H1 (cell line): ENCODE results near the gene LRBA. TPM values are rescaled to one million over a fixed set of nuclear protein-coding genes. Genes with fewer than 3 reads are reported as not detected.
A peak's percentile ranks its signal among the peaks of the same experiment; 100 is the strongest.

Experiments
- CTCF ChIA-PET: fragments of 300-600 bp; sonication (Branson Sonifier 250); formaldehyde crosslinking; loops from one replicate; lab custom pipeline; 2021; ENCODE audit not compliant: partially characterized antibody; lab: Charles Lee
- POLR2A ChIA-PET: fragments of 300-600 bp; sonication (Branson Sonifier 250); formaldehyde crosslinking; loops from one replicate; lab custom pipeline; 2021; ENCODE audit warnings: inconsistent platforms; ENCODE audit not compliant: partially characterized antibody; lab: Charles Lee
- DNase-seq, 2 experiments: peaks; one replicate each; pipeline versions ENCODE4 v3.0.0 to v3.0.0-alpha.2; 2010 to 2022; ENCODE audit warnings: low spot score in 2 of 2, low read depth in 1 of 2, mixed read lengths in 1 of 2
- FAIRE-seq: peaks from 2 replicates; lab custom pipeline; 2011; peaks lifted over from hg19 to GRCh38; lab: Jason Lieb, UNC
- H2AFZ ChIP-seq: 2 replicates; pipeline ENCODE4 v1.8.1; 2012; ENCODE audit warnings: low read length, inconsistent platforms
- H2AK5ac ChIP-seq: 2 replicates; pipeline ENCODE4 v1.6.1; 2013; ENCODE audit warnings: low read depth, low read length
- H2BK120ac ChIP-seq: replicated peaks from 2 replicates; pipeline ENCODE3; 2013; ENCODE audit warnings: low read depth, low read length, inconsistent platforms
- H2BK12ac ChIP-seq: 2 replicates; pipeline ENCODE4 v1.6.1; 2013; ENCODE audit warnings: low read depth, low read length
- H2BK15ac ChIP-seq: 2 replicates; pipeline ENCODE4 v1.6.1; 2013; ENCODE audit warnings: low read length
- H2BK20ac ChIP-seq: 2 replicates; pipeline ENCODE4 v1.6.1; 2013; ENCODE audit warnings: low read length
- H2BK5ac ChIP-seq: 2 replicates; pipeline ENCODE4 v1.6.1; 2013; ENCODE audit warnings: low read depth, low read length
- H3K14ac ChIP-seq: 2 replicates; pipeline ENCODE4 v1.6.1; 2013; ENCODE audit warnings: inconsistent platforms; ENCODE audit not compliant: insufficient read length
- H3K18ac ChIP-seq: 2 replicates; pipeline ENCODE4 v1.6.1; 2013; ENCODE audit warnings: low read length; ENCODE audit errors: extremely low read depth
- H3K23ac ChIP-seq: 2 replicates; pipeline ENCODE4 v1.6.1; 2013; ENCODE audit warnings: inconsistent platforms; ENCODE audit not compliant: insufficient read length
- H3K23me2 ChIP-seq: 2 replicates; pipeline ENCODE4 v1.6.1; 2013; ENCODE audit warnings: low read depth, low read length
- H3K27ac ChIP-seq: 2 replicates; pipeline ENCODE4 v1.6.1; 2011; ENCODE audit warnings: low read depth, low read length, inconsistent platforms
- H3K27me3 ChIP-seq, 4 experiments: replicated peaks in 1 of 4; 1 replicate in 1 of 4; 2 replicates in 3 of 4; pipeline versions ENCODE4 v1.6.1 to v1.8.1; 2011 to 2013; ENCODE audit warnings: low read length in 3 of 4, mild to moderate bottlenecking in 3 of 4, inconsistent platforms in 2 of 4, mixed read lengths in 2 of 4, moderate library complexity in 1 of 4; ENCODE audit not compliant: control insufficient read depth in 3 of 4, insufficient read depth in 3 of 4; ENCODE audit errors: extremely low read depth in 1 of 4
- H3K36me3 ChIP-seq, 4 experiments: 2 replicates each; pipeline versions ENCODE4 v1.6.1 to v1.8.1; 2011 to 2013; ENCODE audit warnings: mild to moderate bottlenecking in 4 of 4, low read length in 3 of 4, moderate library complexity in 2 of 4, control low read depth in 1 of 4, inconsistent platforms in 1 of 4; ENCODE audit not compliant: insufficient read depth in 4 of 4, control insufficient read depth in 2 of 4
- H3K4ac ChIP-seq: replicated peaks from 2 replicates; pipeline ENCODE3; 2013; ENCODE audit warnings: low read length, low read depth, mixed read lengths, inconsistent platforms; ENCODE audit not compliant: insufficient read length
- H3K4me1 ChIP-seq, 4 experiments: replicated peaks in 1 of 4; 1 replicate in 1 of 4; 2 replicates in 3 of 4; pipeline versions ENCODE4 v1.6.1 to v1.8.1; 2011 to 2013; ENCODE audit warnings: low read length in 3 of 4, inconsistent platforms in 2 of 4, mixed read lengths in 1 of 4; ENCODE audit not compliant: insufficient read depth in 4 of 4, control insufficient read depth in 3 of 4
- H3K4me2 ChIP-seq, 2 experiments: 2 replicates each; pipeline versions ENCODE4 v1.6.1 to v1.8.1; 2011 to 2013; ENCODE audit warnings: low read depth in 2 of 2, low read length in 2 of 2, control low read depth in 1 of 2, inconsistent platforms in 1 of 2, mild to moderate bottlenecking in 1 of 2; ENCODE audit not compliant: insufficient read depth in 1 of 2
- H3K4me3 ChIP-seq, 4 experiments: fragments of 200-600, 300-600 bp in 1 of 4; sonication (generic), shearing (Covaris generic), sonication (Bioruptor Twin) in 1 of 4; 2 replicates each; pipeline versions ENCODE4 v1.5.1 to v1.8.1; 2011 to 2016; ENCODE audit warnings: low read length in 4 of 4, low read depth in 3 of 4, control low read depth in 2 of 4, inconsistent platforms in 2 of 4, mild to moderate bottlenecking in 2 of 4, mixed read lengths in 1 of 4, moderate library complexity in 1 of 4; ENCODE audit not compliant: insufficient read depth in 2 of 4; ENCODE audit errors: extremely low read depth in 1 of 4
- H3K56ac ChIP-seq: replicated peaks from 2 replicates; pipeline ENCODE3; 2013; ENCODE audit warnings: low read depth, mild to moderate bottlenecking, mixed read lengths, low read length, inconsistent platforms; ENCODE audit not compliant: insufficient read length
- H3K79me1 ChIP-seq: 2 replicates; pipeline ENCODE4 v1.6.1; 2013; ENCODE audit warnings: low read depth, low read length, control low read depth
- H3K79me2 ChIP-seq, 2 experiments: 2 replicates each; pipeline versions ENCODE4 v1.6.1 to v1.8.1; 2012 to 2013; ENCODE audit warnings: low read length in 2 of 2, mild to moderate bottlenecking in 2 of 2, inconsistent platforms in 1 of 2; ENCODE audit not compliant: insufficient read depth in 2 of 2, control insufficient read depth in 1 of 2
- H3K9ac ChIP-seq, 4 experiments: replicated peaks in 1 of 4; 1 replicate in 1 of 4; 2 replicates in 3 of 4; pipeline versions ENCODE4 v1.6.1 to v1.8.1; 2011 to 2013; ENCODE audit warnings: low read depth in 3 of 4, low read length in 3 of 4, control low read depth in 2 of 4, mild to moderate bottlenecking in 2 of 4, moderate library complexity in 2 of 4, inconsistent platforms in 1 of 4; ENCODE audit errors: extremely low read depth in 1 of 4
- H3K9me3 ChIP-seq, 2 experiments: 2 replicates each; pipeline versions ENCODE4 v1.6.1 to v1.8.1; 2012 to 2013; ENCODE audit warnings: mild to moderate bottlenecking in 2 of 2, moderate library complexity in 2 of 2, control low read depth in 1 of 2, inconsistent platforms in 1 of 2, low read depth in 1 of 2, low read length in 1 of 2, mixed read lengths in 1 of 2; ENCODE audit not compliant: insufficient read depth in 2 of 2
- H4K20me1 ChIP-seq, 2 experiments: replicated peaks in 1 of 2; 2 replicates each; pipeline versions ENCODE3 to v1.8.1; 2011 to 2013; ENCODE audit warnings: inconsistent platforms in 2 of 2, low read length in 2 of 2, mild to moderate bottlenecking in 1 of 2; ENCODE audit not compliant: insufficient read depth in 2 of 2, control insufficient read depth in 1 of 2
- H4K5ac ChIP-seq: 2 replicates; pipeline ENCODE4 v1.6.1; 2013; ENCODE audit warnings: low read length, low read depth, mixed read lengths, inconsistent platforms; ENCODE audit not compliant: insufficient read length
- H4K8ac ChIP-seq: 2 replicates; pipeline ENCODE4 v1.8.0; 2013; ENCODE audit warnings: mild to moderate bottlenecking, moderate library complexity, low read length, inconsistent platforms; ENCODE audit not compliant: insufficient read depth; ENCODE audit errors: extremely low read depth
- H4K91ac ChIP-seq: replicated peaks from 2 replicates; pipeline ENCODE3; 2013; ENCODE audit warnings: low read length, mixed read lengths, inconsistent platforms; ENCODE audit not compliant: insufficient read length
- GTF2F1 ChIP-seq: IDR thresholded peaks from 2 replicates; pipeline ENCODE4 v1.6.1; 2012; ENCODE audit warnings: low read depth, low read length, improper control_type of control experiment, borderline replicate concordance
- RAD21 ChIP-seq, 2 experiments: IDR thresholded peaks in 1 of 2; conservative IDR thresholded peaks in 1 of 2; 2 replicates each; pipeline ENCODE4 v1.6.1; 2011; ENCODE audit warnings: low read depth in 2 of 2, low read length in 2 of 2, improper control_type of control experiment in 1 of 2, inconsistent platforms in 1 of 2, mild to moderate bottlenecking in 1 of 2, moderate library complexity in 1 of 2
- YY1 ChIP-seq: IDR thresholded peaks from 2 replicates; pipeline ENCODE4 v1.6.1; 2011; ENCODE audit warnings: low read depth, mild to moderate bottlenecking, low read length
- WGBS, 2 experiments: shearing (Covaris generic) in 1 of 2; methylation state at CpG; one replicate each; pipeline versions ENCODE4 v1.1.6 to v1.1.7; 2013 to 2015; ENCODE audit warnings: low lambda C conversion rate in 2 of 2, mixed read lengths in 2 of 2, inconsistent platforms in 1 of 2, low coverage in 1 of 2, missing lambda C conversion rate in 1 of 2; ENCODE audit not compliant: insufficient replicate concordance in 2 of 2, insufficient coverage in 1 of 2, insufficient read length in 1 of 2; ENCODE audit errors: extremely low coverage in 1 of 2, missing lambda C conversion rate in 1 of 2; 5-methylcytosine and 5-hydroxymethylcytosine counted together
- polyA plus RNA-seq, 7 experiments: library from polyadenylated mRNA; depleted of rRNA in 3 of 7; stranded (reverse) in 5 of 7; unstranded in 2 of 7; fragments of >200 nt in 5 of 7; fragments of 200-250 nt in 2 of 7; gene quantifications; 1 replicate in 5 of 7; 2 replicates in 1 of 7; 4 replicates in 1 of 7; pipeline versions ENCODE4 v1.2.1 to v1.2.3, GENCODE V29; 2011 to 2013; ENCODE audit warnings: missing spikeins in 2 of 7, mixed read lengths in 2 of 7
- total RNA-seq: library from RNA; stranded (reverse); fragmentation: NEBNext Ultra II Directional; extraction: Animal tissue kit (Norgen Biotek cat#: 25700); gene quantifications from 2 replicates; pipeline ENCODE4 v1.2.1, GENCODE V29; 2021
- TF ChIP-seq, protein P1 (sequence below), 3 experiments: IDR thresholded peaks; 1 replicate in 2 of 3; 2 replicates in 1 of 3; pipeline versions ENCODE4 v1.5.1 to v1.6.1; 2011; ENCODE audit warnings: low read length in 3 of 3, mild to moderate bottlenecking in 3 of 3, inconsistent platforms in 2 of 3, low read depth in 1 of 3, moderate library complexity in 1 of 3; ENCODE audit not compliant: insufficient read depth in 1 of 3; ENCODE audit errors: control extremely low read depth in 1 of 3

LRBA gene
- total and polyA plus RNA-seq, 2 of the 8 experiments (the other 6 are each of a cell fraction or from before 2014, with no cell fraction given), result 54.6 to 83.2 TPM

DNA sequence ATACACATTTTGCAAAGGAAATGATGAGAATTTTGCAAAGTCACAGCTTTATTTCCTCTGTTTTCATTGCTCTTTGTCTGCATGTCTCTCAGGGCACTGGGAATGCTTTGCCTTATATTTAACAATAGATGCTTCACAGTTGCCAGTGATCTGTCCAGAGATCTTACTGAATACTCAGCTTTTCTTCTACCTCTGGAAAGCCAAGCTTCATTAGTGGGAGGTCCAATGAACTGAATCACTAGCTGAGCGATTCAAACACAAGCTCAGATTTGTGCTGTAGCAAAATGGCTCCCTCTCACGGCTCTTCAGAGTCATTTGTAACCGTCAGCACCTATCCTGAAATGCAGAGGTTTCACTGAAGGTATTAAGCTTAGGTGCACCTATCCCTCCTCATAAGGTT is 797.9 kb downstream of the LRBA start:
- Histone ChIP-seq H3K9me3 (no peaks in the 10 kb centered on the region), H3K9ac (no peak overlapping the region), H2AFZ (peak overlapping the region; percentile 86), H2BK20ac (no peak overlapping the region), H3K4me2 (no peak overlapping the region), H3K18ac (no peak overlapping the region), H3K23ac (no peak overlapping the region), H2BK12ac (no peak overlapping the region), H3K79me2 (no peaks in the 10 kb centered on the region), H3K4ac (no peak overlapping the region), H3K56ac (no peak overlapping the region), H2BK15ac (no peak overlapping the region), H3K27ac (no peak overlapping the region), H4K5ac (no peak overlapping the region), H3K23me2 (no peaks in the 10 kb centered on the region), H4K91ac (no peak overlapping the region), H4K8ac (no peak overlapping the region), H2AK5ac (no peak overlapping the region), H3K36me3 (no peaks in the 10 kb centered on the region), H2BK5ac (no peak overlapping the region), H3K27me3 (no peaks in the 10 kb centered on the region; a peak in 1 of 7 replicates), H3K4me3 (no peak overlapping the region), H3K14ac (no peak overlapping the region), H2BK120ac (no peak overlapping the region), H3K79me1 (no peaks in the 10 kb centered on the region), H4K20me1 (no peaks in the 10 kb centered on the region), H3K4me1 (peaks cover 0 to 7% (median 0%) of the 10 kb centered on the region in 4 experiments; a peak in 4 of 7 replicates)
- 65% methylated on average over 3 of the region's 3 CpGs; no CpG with 5 or more reads in 1 of the 2 experiments for WGBS, 2 experiments
- DNase-seq (no peak), FAIRE-seq (no peak)
- TF ChIP-seq YY1 (peak; percentile 67; the same call in 1 of the 2 replicates), RAD21 (IDR thresholded peaks at IDR 0.05 in 1 of 2, conservative IDR thresholded peaks at IDR 0.05 in 1 of 2; ENCODE audit: low read depth in 2 of 2, low read length in 2 of 2) (peak; percentile 49 to 57), GTF2F1 (no peak)
- TF ChIP-seq, protein P1, sequence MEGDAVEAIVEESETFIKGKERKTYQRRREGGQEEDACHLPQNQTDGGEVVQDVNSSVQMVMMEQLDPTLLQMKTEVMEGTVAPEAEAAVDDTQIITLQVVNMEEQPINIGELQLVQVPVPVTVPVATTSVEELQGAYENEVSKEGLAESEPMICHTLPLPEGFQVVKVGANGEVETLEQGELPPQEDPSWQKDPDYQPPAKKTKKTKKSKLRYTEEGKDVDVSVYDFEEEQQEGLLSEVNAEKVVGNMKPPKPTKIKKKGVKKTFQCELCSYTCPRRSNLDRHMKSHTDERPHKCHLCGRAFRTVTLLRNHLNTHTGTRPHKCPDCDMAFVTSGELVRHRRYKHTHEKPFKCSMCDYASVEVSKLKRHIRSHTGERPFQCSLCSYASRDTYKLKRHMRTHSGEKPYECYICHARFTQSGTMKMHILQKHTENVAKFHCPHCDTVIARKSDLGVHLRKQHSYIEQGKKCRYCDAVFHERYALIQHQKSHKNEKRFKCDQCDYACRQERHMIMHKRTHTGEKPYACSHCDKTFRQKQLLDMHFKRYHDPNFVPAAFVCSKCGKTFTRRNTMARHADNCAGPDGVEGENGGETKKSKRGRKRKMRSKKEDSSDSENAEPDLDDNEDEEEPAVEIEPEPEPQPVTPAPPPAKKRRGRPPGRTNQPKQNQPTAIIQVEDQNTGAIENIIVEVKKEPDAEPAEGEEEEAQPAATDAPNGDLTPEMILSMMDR (IDR thresholded peaks at IDR 0.05; ENCODE audit: control extremely low read depth in 1 of 3, insufficient read depth in 1 of 3, low read depth in 1 of 3, low read length in 3 of 3), result peak in 2 of 3 experiments; percentile 25 to 26; a peak in 2 of 4 replicates
- ChIA-PET CTCF (interaction anchor here (0.6 to 4.2 kb wide), 19 partner anchors 8 to 235 kb away, joined by 3 to 23 read pairs (median 5); no protein-coding TSS in a partner anchor), POLR2A (no interaction called here)
